LoVo (cell line): ENCODE data around the gene BPIFB2.
"Not testable (repeated sequence)": the region's sequence is repeated elsewhere in the genome, so short reads cannot be mapped to it uniquely, and the experiment has no call there.

Source experiments
- DNase-seq: peaks from one replicate; pipeline ENCODE4 v3.0.0-alpha.2; 2016; ENCODE audit warnings: low spot score

Gene BPIFB2, protein sequence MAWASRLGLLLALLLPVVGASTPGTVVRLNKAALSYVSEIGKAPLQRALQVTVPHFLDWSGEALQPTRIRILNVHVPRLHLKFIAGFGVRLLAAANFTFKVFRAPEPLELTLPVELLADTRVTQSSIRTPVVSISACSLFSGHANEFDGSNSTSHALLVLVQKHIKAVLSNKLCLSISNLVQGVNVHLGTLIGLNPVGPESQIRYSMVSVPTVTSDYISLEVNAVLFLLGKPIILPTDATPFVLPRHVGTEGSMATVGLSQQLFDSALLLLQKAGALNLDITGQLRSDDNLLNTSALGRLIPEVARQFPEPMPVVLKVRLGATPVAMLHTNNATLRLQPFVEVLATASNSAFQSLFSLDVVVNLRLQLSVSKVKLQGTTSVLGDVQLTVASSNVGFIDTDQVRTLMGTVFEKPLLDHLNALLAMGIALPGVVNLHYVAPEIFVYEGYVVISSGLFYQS

DNA sequence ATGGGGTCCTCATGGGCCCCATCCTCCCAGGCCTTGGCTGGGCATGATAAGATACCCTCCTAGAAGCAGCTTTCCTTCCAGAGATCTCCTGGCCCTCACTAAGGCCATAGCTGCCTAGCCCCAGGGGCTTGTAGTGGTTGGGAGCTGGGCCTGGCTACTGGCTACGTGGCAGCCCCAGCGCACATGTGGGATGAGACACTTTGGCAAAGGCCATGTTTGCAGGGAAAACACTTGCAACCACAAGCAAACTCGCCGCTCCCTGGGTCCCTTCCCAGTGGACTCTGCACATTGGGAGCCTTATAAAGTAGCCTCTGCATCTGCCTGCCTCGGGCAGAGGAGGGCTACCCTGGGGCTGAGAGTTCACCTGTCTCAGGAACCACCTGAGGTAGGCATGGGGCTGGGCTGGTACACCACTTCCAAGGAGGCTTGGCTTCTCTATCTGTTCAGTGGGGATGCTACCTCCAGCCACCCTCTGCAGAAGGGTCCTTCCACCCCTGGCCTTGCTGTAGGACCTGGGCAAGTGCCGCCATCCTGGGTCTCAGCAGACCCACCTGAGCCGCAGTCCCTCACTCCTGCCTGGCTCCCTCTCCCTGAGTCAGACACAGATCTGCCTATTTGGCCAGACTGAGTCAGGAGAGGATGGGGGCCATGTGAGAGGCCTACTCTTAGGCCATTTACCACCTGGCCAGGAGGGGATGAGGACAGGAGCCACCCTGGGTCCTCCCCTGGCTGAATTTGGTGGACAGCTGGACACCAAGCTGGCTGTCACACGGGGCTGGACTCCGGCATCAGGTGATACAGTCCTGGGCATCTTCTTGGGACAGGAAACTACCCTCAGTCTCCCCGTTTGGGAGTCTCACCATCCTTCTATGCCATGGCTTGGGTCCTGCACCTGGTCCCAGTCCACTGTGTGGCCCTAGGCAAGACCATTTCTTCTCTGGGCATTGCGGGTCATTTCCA, at the start of gene BPIFB2:
Gene BPIFB2, plus strand, starts transcription at position 329 of the 960 bp plus-strand sequence. CDS start 871 bp downstream, outside the sequence.
- no peak for DNase-seq

DNA sequence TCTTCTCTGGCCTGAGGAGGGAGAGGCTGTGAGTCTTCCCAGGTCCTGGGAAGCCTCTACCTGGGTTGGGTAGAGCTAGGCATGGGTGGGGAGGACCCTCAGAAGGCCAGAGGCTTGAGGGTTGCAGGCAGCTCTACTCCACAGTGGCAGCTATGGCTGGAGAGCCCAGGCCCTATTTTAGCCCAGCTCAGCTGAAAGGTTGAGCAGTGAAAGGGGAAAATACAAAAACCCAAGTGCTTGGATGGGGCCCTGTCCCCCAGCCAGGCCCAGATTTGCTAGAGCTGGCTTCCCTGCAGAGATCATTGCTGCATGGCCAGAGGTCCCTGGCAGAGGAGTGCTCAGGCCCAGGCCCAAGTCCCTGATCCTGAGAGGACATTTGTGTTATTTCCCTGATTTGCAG, 48.9 kb upstream of the BPIFB2 start:
- DNase-seq: no peak

DNA sequence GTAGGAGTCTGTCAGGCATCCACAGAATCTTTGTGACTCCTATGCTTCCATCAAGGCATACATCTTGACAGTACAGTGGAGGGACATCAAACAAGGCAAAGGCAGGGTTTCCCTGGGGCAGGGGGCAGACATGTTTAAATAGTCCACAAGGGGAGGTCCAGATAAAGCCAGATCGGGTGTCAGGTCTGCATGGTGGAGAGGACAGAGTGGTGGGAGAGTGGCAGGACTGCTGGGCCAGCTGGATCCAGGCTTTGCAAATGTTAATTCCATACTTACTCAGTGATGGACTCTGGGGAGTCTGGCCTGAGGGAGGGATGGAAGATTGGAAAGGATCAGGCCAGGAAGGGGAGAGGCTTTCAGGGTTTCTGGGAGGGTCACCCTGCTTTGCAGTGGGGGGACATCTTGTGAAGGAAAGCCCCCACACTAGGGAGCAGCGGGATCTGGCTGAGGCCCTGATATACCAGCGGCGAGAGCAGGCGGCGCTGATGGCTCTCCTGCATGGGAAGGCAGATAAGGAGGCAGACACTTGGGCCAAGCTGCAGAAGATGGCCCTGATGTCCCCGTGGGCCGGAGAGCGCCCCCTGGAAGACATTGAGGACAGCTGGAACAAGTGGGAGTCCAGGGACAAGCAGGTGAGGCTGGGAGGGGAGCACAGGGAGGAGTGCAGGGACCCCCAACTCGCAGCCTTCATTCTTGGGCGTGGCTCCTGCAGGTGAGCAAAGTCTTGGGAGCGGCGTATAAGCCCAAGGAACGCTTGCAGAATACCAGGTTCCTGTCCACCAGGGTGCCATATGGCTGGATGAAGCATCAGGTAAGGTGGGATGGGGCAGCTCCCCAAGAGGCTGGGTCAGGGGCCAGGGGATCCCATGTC, 47.9 kb upstream of the BPIFB2 start:
- no peak for DNase-seq

DNA sequence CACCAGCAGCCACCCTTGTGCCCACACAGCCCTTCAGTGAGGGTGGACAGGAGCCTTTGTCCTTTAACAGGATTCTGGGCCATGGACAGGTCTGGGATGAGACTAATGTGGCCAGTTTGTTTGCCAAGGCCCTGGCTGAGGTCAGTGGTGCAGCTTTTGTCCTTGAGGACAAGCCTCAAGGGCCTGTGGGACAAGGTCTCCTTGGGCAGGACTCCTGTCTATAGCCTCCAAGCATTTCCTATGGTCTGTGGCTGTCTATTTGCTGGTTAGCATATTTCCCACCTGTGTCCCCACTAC, 47.3 kb upstream of the BPIFB2 start:
- DNase-seq: no peak

DNA sequence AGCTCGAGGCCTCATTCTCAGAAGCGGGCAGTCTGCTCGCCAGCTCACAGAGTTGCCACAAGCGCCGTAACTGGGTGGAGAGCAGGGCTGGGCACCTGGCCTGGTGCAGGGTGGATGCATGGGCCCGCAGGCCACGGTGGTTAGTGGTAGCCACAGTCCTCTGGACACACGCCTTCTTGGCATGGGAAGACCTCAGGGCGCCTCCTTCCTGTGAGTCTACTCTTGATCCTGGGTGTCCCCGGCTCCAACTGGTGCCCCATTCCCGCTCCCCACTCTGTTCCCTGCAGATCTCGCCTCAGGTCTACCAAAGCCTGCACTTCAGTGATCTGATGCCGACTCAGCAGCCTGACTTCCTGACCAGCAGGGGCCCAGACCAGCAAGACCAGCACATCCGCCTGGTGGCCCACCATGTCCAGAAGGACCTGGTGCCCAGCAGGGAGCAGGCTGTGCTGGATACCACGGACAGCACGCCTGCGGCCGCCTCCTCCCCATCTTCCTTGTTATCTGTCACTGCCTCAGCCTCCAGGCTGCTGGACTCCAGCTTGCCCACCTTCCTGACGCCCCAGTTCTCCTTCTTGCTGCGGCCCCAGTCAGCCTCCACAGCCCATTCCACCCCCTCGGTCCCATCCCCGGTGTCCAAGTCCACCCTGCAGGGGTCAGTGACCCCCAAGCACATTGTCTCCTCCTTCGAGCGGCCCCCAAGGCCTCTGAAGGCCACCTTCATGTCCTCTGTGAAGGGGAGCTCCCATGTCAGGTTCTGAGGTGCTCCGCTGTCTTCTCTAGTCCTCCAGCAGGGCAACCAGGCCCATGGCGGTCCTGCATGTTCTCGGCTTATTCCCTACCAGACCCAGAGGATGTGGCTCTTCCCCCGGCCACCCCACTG, 46.4 kb upstream of the BPIFB2 start:
- DNase-seq: no peak

DNA sequence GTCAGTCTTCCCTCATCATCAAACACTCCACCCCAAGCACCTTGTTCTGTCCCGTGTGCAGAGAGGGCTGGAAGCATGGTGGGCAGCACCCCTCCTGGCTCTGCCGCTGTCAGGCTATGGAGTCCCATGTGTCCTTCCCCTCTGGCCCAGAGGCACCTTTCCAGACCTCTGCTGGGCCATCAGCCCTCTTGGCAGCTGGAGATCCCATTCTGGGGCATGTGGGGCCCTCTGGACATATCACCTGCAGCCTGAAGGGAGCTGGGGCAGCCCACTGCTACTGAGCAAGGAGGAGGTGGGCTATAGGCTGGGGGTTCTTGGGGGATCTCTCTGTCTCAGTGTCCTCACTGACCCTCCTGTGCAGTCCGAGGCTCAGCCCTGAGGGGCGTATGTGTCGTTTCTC, 45.5 kb upstream of the BPIFB2 start:
- no peak for DNase-seq

DNA sequence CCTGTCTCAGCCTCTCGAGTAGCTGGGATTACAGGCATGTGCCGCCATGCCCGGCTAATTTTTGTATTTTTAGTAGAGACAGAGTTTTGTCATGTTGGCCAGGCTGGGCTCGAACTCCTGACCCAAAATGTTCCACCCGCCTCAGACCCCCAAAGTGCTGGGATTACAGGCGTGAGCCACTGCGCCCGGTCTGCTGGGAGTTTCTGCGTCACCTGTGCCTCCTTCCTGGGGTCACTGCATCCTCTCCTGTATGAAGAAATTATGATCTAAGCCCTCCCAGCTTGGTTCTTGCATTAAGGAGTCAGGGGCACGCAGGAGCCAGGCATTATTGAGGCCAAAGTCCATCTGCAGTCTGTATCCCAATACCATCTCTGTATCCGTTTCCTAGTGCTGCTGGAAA, 44.9 kb upstream of the BPIFB2 start:
- not testable (repeated sequence) for DNase-seq

DNA sequence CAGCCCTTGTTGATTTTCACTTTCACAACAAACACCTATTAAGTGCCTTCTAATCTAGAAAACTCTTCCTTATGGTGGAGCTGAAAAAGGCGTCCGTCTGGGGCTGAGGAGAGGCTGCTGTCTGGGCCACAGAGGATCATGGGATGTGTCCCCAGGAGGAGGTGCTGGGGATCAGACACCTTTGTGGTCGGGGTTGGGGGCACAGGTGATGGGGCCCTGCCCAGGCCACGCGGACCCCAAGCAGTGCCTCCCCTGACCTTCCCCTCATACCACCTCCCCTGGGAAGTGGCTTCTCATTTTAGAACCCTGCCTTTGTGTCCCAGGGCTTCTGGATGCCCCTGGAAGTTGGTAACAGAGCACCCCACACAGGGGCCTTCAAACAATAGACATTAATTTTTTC, 44.3 kb upstream of the BPIFB2 start:
- DNase-seq: no peak

DNA sequence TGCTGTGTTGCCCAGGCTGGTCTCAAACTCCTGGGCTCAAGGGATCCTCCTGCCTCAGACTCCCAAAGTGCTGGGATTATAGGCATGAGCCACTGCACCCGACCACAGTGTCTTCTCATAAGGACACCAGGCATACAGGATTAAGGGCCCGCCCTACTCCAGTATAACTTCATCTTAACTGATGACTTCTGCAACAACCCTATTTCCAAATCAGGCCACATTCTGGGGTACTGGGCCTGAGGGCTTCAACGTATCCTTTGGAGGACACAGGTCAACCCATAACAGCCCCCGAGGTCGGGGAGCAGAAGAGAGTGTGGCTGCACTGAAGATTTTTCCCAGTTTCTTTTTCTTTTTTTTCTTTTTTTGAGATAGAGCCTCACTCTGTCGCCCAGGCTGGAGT, 42.9 kb upstream of the BPIFB2 start:
- no peak for DNase-seq

DNA sequence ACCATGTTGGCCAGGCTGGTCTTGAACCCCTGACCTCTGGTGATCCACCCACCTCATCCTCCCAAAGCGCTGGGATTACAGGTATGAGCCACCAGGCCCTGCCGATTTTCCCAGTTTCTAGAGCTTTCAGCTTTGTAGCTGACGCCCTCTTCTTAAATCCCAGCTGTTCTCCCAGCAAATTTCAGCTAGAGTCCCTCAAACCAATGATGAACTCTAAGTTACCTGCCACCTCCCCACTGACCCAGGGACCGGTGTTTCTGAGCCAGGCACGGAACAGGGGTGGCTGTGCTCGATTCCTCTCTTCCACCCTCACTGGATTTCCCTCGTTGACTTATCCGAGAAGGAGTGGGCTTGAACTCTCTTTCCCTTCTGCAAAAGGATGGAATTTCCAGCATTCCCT, 42.4 kb upstream of the BPIFB2 start:
- DNase-seq: no peak

DNA sequence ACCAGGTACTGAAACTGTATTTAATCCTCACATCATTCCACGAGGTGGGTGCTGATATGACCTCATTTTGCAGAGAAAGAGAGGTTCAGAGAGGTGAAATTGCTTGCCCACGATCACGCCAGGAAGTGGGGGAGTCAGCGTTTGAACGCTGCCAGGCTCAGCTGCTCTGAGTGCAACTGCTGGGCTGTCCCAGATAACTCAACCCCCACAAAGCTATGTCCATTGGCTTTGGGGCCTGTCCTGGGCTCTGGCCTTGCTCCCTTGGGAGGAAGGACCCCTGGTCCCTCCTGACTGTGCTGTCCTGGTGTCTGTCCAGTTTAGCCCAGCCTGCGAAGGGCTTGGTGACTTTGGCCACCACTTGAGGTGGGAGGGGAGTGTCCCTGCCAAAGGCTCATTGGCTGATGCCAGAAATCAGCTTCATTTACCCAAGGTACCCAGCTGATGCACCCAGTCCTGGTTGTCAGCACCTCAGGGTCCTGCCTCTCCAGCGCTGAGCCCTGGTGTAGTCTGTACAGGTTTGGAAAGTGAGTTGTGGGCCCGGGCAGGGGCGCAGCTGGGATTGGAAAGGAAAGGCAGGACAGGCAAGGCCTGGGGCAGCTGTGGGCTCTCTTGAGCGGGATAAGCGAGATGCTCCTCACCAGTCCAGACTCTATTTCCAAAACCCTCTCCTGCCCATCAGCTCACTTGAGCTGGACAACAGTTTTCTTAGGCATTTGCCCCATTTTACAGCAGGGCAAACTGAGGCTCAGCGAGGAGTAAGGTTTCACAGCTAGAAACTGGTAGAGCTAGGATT, 41.7 kb upstream of the BPIFB2 start:
- DNase-seq: no peak

DNA sequence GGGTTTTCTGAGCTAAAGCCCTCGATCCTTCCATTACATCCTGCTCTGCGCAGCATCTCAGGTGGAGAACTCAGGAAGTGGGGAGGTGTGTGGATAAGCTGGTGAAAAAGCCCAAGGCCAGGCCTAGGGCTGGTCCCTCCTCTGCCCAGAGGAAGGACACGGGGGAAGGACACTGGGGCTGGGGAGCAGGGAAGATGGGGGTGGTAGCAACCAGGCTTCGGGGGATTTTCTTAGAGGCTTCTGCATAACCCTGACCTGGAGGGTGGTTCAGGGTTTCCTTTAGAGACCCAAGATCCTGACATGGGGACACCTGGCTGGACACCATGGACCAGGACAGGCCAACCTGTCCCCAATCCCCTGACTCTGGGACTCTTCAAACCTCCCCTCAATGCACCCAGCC, 41.1 kb upstream of the BPIFB2 start:
- DNase-seq: no peak

DNA sequence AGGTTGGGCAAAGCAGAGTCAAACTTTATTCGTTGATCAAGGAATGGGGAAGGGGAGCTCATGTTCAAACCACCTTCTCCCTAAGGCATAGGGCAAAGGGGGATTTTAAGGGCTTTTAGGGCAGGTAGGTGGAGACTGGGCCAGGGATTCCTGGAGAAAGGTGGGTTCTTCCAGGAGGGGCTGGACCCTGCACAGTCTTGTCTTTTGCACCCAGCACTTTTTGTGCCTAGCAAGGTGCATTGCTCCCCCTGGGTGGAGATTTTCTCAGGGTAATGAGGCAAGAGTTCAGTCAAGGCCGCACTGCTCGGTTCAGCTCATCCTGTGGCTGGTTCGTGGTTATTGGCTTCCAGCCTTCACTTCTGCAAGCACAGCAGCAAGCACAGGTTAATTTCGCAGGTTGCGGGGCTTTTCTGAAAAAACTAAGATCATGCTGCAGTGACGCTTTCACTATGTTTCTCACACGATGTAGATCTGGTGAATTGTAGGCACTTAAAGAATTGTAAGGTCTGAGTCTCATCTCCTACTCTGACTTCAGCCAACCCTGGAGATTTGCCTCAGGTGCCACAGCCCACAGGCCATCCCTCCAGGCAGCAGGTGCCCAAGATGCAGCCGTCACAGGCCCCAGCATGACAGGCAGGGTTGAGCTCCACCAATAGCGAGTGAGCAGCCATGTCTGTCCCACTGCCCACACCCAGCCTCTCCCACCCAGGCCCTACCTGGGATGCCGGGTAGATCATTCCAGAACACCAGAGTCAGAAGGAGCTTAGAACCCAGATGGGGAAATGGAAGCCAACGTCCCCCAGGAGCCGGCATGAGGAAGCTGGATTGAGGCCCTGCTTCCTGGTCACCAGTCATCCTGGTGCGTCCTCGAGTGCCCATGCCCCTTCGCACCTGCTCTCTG, 40.4 kb upstream of the BPIFB2 start:
- DNase-seq: no peak

DNA sequence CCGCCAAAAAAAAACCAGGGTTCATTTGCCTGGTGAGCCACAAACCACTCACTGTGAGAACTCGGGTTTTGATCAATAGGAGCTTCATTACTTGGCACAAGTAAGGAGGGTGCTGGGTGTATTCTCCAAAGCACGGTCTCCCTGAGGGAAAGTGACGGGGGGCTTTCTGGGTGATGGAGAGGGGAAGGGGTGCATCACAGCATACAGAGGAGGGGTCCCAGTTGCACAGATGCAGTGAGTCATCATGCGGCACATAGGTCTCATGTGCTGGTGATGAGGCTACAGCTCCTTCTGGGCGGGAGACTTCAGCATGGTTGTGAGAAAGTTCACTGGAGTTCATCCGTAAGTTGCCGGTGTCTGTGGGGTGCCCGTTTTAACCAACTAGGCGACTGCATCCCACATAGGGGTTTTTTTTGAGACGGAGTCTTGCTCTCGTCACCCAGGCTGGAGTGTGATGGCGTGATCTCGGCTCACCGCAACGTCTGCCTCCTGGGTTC, 39.5 kb upstream of the BPIFB2 start:
- no peak for DNase-seq

DNA sequence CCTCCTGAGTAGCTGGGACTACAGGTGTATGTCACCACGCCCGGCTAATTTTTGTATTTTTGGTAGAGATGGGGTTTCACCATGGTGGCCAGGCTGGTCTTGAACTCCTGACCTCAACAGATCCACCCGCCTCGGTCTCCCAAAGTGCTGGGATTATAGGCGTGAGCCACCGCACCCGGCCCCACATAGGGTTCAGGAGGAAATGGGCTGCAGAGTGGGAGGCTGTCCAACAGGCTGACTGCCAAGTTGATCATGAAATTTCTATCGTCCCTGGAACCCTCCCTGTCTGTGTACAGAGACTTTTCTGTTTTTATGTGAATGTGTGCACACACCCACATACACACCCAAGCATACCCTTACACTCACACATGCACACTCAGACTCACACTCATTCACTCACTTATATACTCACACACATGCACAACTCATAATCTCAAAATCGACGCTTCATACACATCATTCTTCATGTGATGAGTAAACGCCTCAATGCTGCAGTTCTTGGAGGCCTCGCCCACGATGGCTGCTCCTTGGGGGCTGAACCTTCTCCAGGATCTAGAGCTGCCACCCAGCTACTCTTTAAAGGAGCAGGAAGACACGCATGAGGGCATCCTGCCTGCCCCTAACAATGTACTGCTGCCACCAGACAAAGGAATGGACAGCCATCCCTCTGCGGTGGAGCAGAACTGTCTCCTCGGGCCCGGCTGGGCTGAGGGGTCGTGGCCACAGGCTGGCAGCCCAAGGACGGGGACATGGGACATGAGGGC, 38.8 kb upstream of the BPIFB2 start:
- DNase-seq: no peak

DNA sequence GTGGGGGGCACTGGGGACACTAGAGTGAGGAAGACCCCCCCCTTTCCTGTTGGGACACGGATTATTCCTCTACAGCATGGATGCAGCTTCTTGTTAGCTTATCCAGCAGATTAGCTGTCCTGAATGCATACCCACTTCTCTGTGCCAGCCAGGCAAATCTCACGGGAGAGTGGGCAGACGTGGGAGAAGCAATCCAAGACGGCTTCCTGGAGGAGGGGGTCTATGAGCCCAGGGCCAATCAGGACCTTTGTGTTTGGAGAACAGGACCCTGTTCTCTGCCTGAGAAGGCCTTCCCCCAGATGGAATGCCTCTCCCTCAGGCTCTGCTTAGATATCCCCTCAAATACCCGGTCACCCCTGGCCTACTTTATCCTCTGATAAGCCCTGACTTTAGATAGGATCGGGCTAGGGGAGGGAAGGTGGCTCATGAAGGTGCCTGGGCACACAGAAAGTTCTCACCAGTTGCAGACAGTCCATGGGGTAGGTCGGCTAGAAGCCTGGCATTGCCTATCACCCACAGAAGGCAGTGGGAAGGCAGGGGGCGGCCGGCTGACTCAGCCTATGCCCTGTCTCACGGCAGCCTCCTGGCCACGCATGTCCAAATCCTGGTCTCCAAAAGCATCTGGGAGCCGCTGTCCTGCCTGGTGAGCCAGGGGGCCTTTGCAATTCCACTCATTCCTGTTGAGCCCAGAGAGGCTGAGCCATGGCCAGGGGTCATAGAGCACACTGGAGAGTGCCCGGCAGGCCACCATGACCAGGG, 38.0 kb upstream of the BPIFB2 start:
- no peak for DNase-seq

DNA sequence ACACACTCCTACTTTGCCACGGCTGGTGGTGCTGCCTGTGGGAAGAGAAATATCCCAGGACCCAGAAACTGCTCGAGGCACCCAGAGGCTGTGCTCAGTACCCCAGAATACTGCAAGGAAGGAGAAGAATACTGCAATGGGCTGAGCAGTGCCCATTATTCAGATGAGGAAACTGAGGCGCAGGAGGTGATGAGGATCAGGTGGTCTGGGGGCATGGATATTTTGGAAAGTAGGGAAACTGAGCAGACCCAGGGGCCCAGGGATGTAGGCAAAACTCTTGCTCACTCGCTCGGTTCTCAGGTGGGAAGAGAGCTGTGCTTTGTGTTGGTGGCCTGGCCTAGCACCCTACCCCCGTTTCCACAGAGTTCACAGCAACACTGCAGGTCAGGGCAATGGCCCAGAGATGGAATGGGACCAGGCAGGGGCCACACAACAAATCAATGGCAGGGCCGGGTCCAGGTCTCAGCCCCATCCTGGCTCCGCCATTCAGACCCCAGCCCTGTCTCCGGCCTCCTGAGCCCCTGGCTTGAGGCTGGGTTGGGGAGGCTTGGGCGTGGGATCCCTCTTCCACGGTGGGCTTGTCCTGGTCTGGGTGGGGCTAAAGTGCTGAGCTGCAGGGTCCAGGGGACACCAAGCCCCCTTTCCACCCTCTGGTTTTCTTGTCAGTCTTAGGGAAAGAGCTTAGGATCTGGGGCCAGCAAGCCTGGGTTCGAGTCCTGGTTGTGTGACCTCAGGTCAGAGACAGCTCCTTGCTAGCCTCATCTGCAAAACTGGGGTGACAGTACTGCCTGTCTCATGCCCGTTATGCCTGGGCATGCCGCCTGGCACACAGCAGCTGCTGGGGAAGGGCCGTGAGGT, 37.2 kb upstream of the BPIFB2 start:
- no peak for DNase-seq
